Astrocyte (in vitro differentiated cells and primary cell): ENCODE results near the gene OR5C1.

Source experiments
- CTCF ChIP-seq: IDR thresholded peaks from 2 replicates; pipeline ENCODE4 v1.5.1; 2011; ENCODE audit warnings: low read depth, mild to moderate bottlenecking, inconsistent platforms, low read length, moderate library complexity; ENCODE audit not compliant: insufficient read depth
- EZH2 ChIP-seq: IDR thresholded peaks from 2 replicates; pipeline ENCODE4 v1.6.1; 2012; ENCODE audit warnings: mild to moderate bottlenecking, low read length, inconsistent platforms; ENCODE audit not compliant: insufficient read depth

- no peak for TF ChIP-seq CTCF
- no peak for TF ChIP-seq EZH2
Measured at GRCh38 chr9:122832194-122832593, 43.5 kb downstream of the OR5C1 start.
